ENCODE results near the gene CTLA4. TPM values are rescaled to one million over a fixed set of nuclear protein-coding genes. Genes with fewer than 3 reads are reported as not detected.

The CTLA4 gene
- total and polyA plus RNA-seq, 2 of the 4 experiments (the other 2 are of a cell fraction), result not detected

- no peak overlapping the region for H3K18ac ChIP-seq (ENCODE audit: low read depth, low read length)
- ATAC-seq (ENCODE audit: low read depth) (no peak), DNase-seq (peak; percentile 24)
- H2BK120ac ChIP-seq (ENCODE audit: low read depth, low read length), result no peak overlapping the region
- H3K4me2 ChIP-seq (ENCODE audit: low read depth, low read length), result no peak overlapping the region
- no peaks in the 10 kb centered on the region for H3K79me1 ChIP-seq (ENCODE audit: low read depth in 1 of 2, low read length in 2 of 2)
- H2BK5ac ChIP-seq (ENCODE audit: low read depth, low read length, poor library complexity, severe bottlenecking), result no peak overlapping the region
- H3K4me1 ChIP-seq (ENCODE audit: control insufficient read depth, insufficient read depth, low read length), result no peaks in the 10 kb centered on the region
- no peak overlapping the region for H4K5ac ChIP-seq (ENCODE audit: low read depth, low read length)
- no peak overlapping the region for H2BK15ac ChIP-seq (ENCODE audit: low read depth, low read length)
- no peak overlapping the region for H3K4ac ChIP-seq (ENCODE audit: low read depth, low read length)
- no peak for TF ChIP-seq CEBPB (IDR thresholded peaks at IDR 0.05; ENCODE audit: low read depth, low read length)
- no peak for TF ChIP-seq POLR2A (IDR thresholded peaks at IDR 0.05; ENCODE audit: low read depth, low read length)
- TF ChIP-seq MAFK (IDR thresholded peaks at IDR 0.05; ENCODE audit: low read depth, low read length), result no peak
- TF ChIP-seq RFX5 (IDR thresholded peaks at IDR 0.05; ENCODE audit: low read depth, low read length), result no peak
- no peak for TF ChIP-seq BHLHE40 (IDR thresholded peaks at IDR 0.05; ENCODE audit: low read depth, low read length)
- no peak for TF ChIP-seq CHD1 (IDR thresholded peaks at IDR 0.05; ENCODE audit: low read depth, low read length)
- TF ChIP-seq CTCF (conservative IDR thresholded peaks at IDR 0.05; ENCODE audit: low read depth, low read length), result no peak
- TF ChIP-seq RCOR1 (IDR thresholded peaks at IDR 0.05; ENCODE audit: insufficient replicate concordance, low read length), result no peak
- TF ChIP-seq FOS (IDR thresholded peaks at IDR 0.05; ENCODE audit: low read depth, low read length), result no peak
- no peak overlapping the region for H2AK5ac ChIP-seq (ENCODE audit: low read depth, low read length)
- no peak overlapping the region for H2AK9ac ChIP-seq (replicated peaks; ENCODE audit: low read depth, low read length, poor library complexity)
- no peaks in the 10 kb centered on the region for H4K20me1 ChIP-seq (ENCODE audit: insufficient read depth, low read length)
- no peak overlapping the region for H3K4me3 ChIP-seq (ENCODE audit: insufficient read depth, low read depth, low read length)
- H3K14ac ChIP-seq (replicated peaks; ENCODE audit: low read depth, low read length), result no peak overlapping the region
- H3K9ac ChIP-seq (ENCODE audit: low read depth, low read length), result no peak overlapping the region
- H3K36me3 ChIP-seq (ENCODE audit: control insufficient read depth, insufficient read depth, low read length), result no peaks in the 10 kb centered on the region
- no peak overlapping the region for H3K56ac ChIP-seq (ENCODE audit: extremely low read depth, insufficient read depth, low read length)
- POLR2A ChIA-PET (ENCODE audit: unreplicated experiment), result no interaction called here
- H4K8ac ChIP-seq (ENCODE audit: low read depth in 2 of 2, low read length in 2 of 2), result no peak overlapping the region
- H2BK20ac ChIP-seq (ENCODE audit: low read depth, low read length), result no peak overlapping the region
- CTCF ChIA-PET, result interaction anchor here (1.0 kb wide), 1 partner anchor 16 kb away, joined by 5 read pairs; no protein-coding TSS in a partner anchor
- BruUV-seq (replicated peaks), result no TSS peak
- no peak overlapping the region for H4K91ac ChIP-seq (ENCODE audit: insufficient read depth, low read depth, low read length)
- peaks cover 13% of the 10 kb centered on the region for H3K27me3 ChIP-seq (ENCODE audit: control insufficient read depth, insufficient read depth, low read length)
- H3K23ac ChIP-seq (ENCODE audit: low read depth, low read length), result no peak overlapping the region
- H3K9me1 ChIP-seq (ENCODE audit: insufficient read depth, low read length), result no peaks in the 10 kb centered on the region
- H3K9me3 ChIP-seq (ENCODE audit: control insufficient read depth, insufficient read depth, low read length), result no peaks in the 10 kb centered on the region
- H3K27ac ChIP-seq (ENCODE audit: insufficient read depth, low read length), result no peak overlapping the region
- in situ Hi-C loops (cut with MboI; ENCODE audit: low sequenced_read_pairs) (no loop called here), dilution Hi-C loops (cut with HindIII; ENCODE audit: low sequenced_read_pairs, unreplicated experiment) (no loop called here), intact Hi-C loops (cut with micrococcal nuclease) (no loop called here)
- no peak overlapping the region for H2AFZ ChIP-seq (replicated peaks; ENCODE audit: low read length, poor library complexity)
Observed at GRCh38 chr2:203893401-203893800, 25.8 kb downstream of the CTLA4 start.
